Mesenchymal stem cell (in vitro differentiated cells and primary cell): ENCODE measurements around the gene MYEOV.

ENCODE experiments used
- DNase-seq: peaks from one replicate; pipeline ENCODE4 v3.0.0-alpha.2; 2013
- H2AFZ ChIP-seq: one replicate; pipeline ENCODE4 v1.6.1; 2013; ENCODE audit warnings: low read depth, mild to moderate bottlenecking, control low read depth, inconsistent platforms, low read length, moderate library complexity
- H2AK5ac ChIP-seq: 2 replicates; pipeline ENCODE4 v1.6.1; 2013; ENCODE audit warnings: low read length, moderate library complexity, mild to moderate bottlenecking, inconsistent platforms; ENCODE audit not compliant: severe bottlenecking
- H2BK120ac ChIP-seq: one replicate; pipeline ENCODE4 v1.6.1; 2013; ENCODE audit warnings: low read depth, mild to moderate bottlenecking, inconsistent platforms, low read length, moderate library complexity
- H2BK12ac ChIP-seq, 2 experiments: one replicate each; pipeline ENCODE4 v1.6.1; 2013; ENCODE audit warnings: inconsistent platforms in 2 of 2, low read length in 2 of 2, mild to moderate bottlenecking in 2 of 2, moderate library complexity in 2 of 2, control low read depth in 1 of 2
- H2BK15ac ChIP-seq: one replicate; pipeline ENCODE4 v1.6.1; 2013; ENCODE audit warnings: mild to moderate bottlenecking, low read depth, inconsistent platforms; ENCODE audit not compliant: poor library complexity, severe bottlenecking
- H2BK5ac ChIP-seq: 2 replicates; pipeline ENCODE4 v1.6.1; 2013; ENCODE audit warnings: low read depth, mild to moderate bottlenecking, low read length, control low read depth, inconsistent platforms; ENCODE audit not compliant: poor library complexity, severe bottlenecking
- H3K14ac ChIP-seq, 2 experiments: one replicate each; pipeline ENCODE4 v1.6.1; 2013; ENCODE audit warnings: inconsistent platforms in 2 of 2, low read length in 2 of 2, control low read depth in 1 of 2, mild to moderate bottlenecking in 1 of 2, moderate library complexity in 1 of 2
- H3K18ac ChIP-seq, 2 experiments: one replicate each; pipeline ENCODE4 v1.6.1; 2013; ENCODE audit warnings: inconsistent platforms in 2 of 2, low read length in 2 of 2, control low read depth in 1 of 2, low read depth in 1 of 2, mild to moderate bottlenecking in 1 of 2
- H3K23ac ChIP-seq, 2 experiments: one replicate each; pipeline ENCODE4 v1.6.1; 2013; ENCODE audit warnings: inconsistent platforms in 2 of 2, low read length in 2 of 2, mild to moderate bottlenecking in 2 of 2, moderate library complexity in 2 of 2, control low read depth in 1 of 2
- H3K27ac ChIP-seq: 2 replicates; pipeline ENCODE4 v1.5.1; 2013; ENCODE audit warnings: mild to moderate bottlenecking, moderate library complexity, low read length, control low read depth, inconsistent platforms; ENCODE audit not compliant: poor library complexity, severe bottlenecking
- H3K27me3 ChIP-seq, 2 experiments: 2 replicates each; pipeline versions ENCODE4 v1.6.1 to v1.7.0; 2013; ENCODE audit warnings: low read length in 2 of 2, mild to moderate bottlenecking in 2 of 2, moderate library complexity in 2 of 2, control low read depth in 1 of 2, inconsistent platforms in 1 of 2; ENCODE audit not compliant: control insufficient read depth in 1 of 2, insufficient read depth in 1 of 2
- H3K36me3 ChIP-seq, 2 experiments: 2 replicates each; pipeline versions ENCODE4 v1.6.1 to v1.7.0; 2013; ENCODE audit warnings: low read length in 2 of 2, control low read depth in 1 of 2, inconsistent platforms in 1 of 2, low read depth in 1 of 2, mild to moderate bottlenecking in 1 of 2; ENCODE audit not compliant: insufficient read depth in 2 of 2, control insufficient read depth in 1 of 2
- H3K4ac ChIP-seq, 2 experiments: one replicate each; pipeline ENCODE4 v1.6.1; 2013; ENCODE audit warnings: inconsistent platforms in 2 of 2, low read length in 2 of 2, mild to moderate bottlenecking in 2 of 2, moderate library complexity in 2 of 2, control low read depth in 1 of 2, low read depth in 1 of 2
- H3K4me1 ChIP-seq: 2 replicates; pipeline ENCODE4 v1.6.1; 2013; ENCODE audit warnings: low read depth, low read length, control low read depth; ENCODE audit not compliant: control insufficient read depth, insufficient read depth
- H3K4me2 ChIP-seq: 2 replicates; pipeline ENCODE4 v1.6.1; 2013; ENCODE audit warnings: low read length, mild to moderate bottlenecking, inconsistent platforms; ENCODE audit not compliant: poor library complexity, severe bottlenecking
- H3K4me3 ChIP-seq, 2 experiments: 2 replicates each; pipeline versions ENCODE4 v1.5.1 to v1.7.0; 2013; ENCODE audit warnings: low read length in 2 of 2, mild to moderate bottlenecking in 2 of 2, control low read depth in 1 of 2, low read depth in 1 of 2; ENCODE audit not compliant: insufficient read depth in 1 of 2
- H3K79me1 ChIP-seq: replicated peaks from 2 replicates; pipeline ENCODE4 v1.6.1; 2013; ENCODE audit warnings: mild to moderate bottlenecking, control low read depth, low read length, inconsistent platforms; ENCODE audit not compliant: poor library complexity, severe bottlenecking
- H3K9ac ChIP-seq: 2 replicates; pipeline ENCODE4 v1.7.0; 2013; ENCODE audit warnings: mild to moderate bottlenecking, low read length, moderate library complexity
- H3K9me3 ChIP-seq: 2 replicates; pipeline ENCODE4 v1.7.0; 2013; ENCODE audit warnings: mild to moderate bottlenecking, low read length; ENCODE audit not compliant: control insufficient read depth
- H4K8ac ChIP-seq: one replicate; pipeline ENCODE4 v1.6.1; 2013; ENCODE audit warnings: inconsistent platforms, mild to moderate bottlenecking, low read length, moderate library complexity
- H4K91ac ChIP-seq: one replicate; pipeline ENCODE4 v1.6.1; 2013; ENCODE audit warnings: mild to moderate bottlenecking, low read length, inconsistent platforms
- WGBS: methylation state at CpG from one replicate; pipeline ENCODE4 v1.1.7; 2013; ENCODE audit warnings: mixed read lengths; 5-methylcytosine and 5-hydroxymethylcytosine counted together

MYEOV gene

DNA sequence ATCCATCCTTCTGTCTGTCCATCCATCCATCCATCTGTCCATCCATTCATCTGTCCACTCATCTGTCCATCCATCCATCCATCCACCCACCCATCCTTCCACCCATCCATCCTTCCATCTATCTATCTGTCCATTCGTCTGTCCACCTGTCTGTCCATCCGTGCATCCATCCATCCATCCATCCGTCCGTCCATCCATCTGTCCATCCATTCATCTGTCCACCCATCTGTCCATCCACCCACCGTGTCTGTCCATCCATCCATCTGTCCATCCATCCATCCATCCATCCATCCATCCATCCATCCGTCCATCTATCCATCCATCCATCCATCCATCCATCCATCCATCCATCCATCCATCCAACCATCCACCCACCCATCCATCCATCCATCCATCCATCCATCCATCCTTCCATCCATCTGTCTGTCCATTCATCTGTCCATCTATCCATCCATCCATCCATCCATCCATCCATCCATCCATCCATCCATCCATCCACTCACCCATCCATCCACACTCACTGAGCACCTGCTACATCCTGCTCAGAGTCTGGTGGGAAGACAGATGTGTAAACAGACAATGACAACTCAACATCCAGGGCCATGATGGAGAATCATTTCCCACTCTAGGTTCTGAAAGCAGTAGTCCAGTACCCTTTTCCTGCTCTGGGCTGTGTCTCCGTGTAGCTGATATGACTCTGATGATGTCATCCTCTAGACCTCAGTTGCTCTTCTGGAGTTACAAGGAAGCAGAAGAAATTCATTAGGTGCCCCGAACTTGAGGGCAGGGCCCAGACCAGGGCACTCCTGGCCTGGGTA, 30.8 kb upstream of the MYEOV start:
- no peak for DNase-seq

DNA sequence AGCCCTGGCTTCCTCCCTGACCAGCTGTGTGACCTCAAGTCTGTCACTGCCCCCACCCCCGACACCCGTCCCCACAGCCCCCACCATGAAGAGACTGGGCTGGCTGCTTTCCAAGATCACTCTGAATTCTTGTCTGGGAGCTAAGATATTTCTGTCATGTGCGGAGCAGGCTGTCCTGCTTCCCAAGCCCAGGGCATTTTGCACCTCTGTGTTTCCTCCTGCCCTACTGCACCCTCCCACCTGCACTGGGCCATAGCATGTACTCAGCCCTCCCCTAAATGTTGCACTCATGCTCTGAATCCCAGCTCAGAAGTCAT, 30.3 kb upstream of the MYEOV start:
- DNase-seq = no peak
- no peak overlapping the region for H3K4ac ChIP-seq
- H4K91ac ChIP-seq = no peak overlapping the region
- H2BK120ac ChIP-seq = no peak overlapping the region
- H3K18ac ChIP-seq = no peak overlapping the region
- no peak overlapping the region for H3K23ac ChIP-seq
- H2AFZ ChIP-seq = no peak overlapping the region
- H3K27ac ChIP-seq = no peak overlapping the region
- 58% methylated on average over 3 of the region's 3 CpGs for WGBS
- H3K14ac ChIP-seq = no peak overlapping the region
- peaks cover 58 to 59% of the 10 kb centered on the region in 2 experiments for H3K27me3 ChIP-seq
- no peak overlapping the region for H3K4me3 ChIP-seq
- no peak overlapping the region for H2AK5ac ChIP-seq
- H3K9me3 ChIP-seq = peaks cover 2% of the 10 kb centered on the region
- H3K4me2 ChIP-seq = no peak overlapping the region
- H3K79me1 ChIP-seq = no peaks in the 10 kb centered on the region
- no peaks in the 10 kb centered on the region for H3K4me1 ChIP-seq
- no peak overlapping the region for H2BK12ac ChIP-seq
- H3K36me3 ChIP-seq = no peaks in the 10 kb centered on the region
- no peak overlapping the region for H2BK15ac ChIP-seq
- H4K8ac ChIP-seq = no peak overlapping the region
- no peak overlapping the region for H2BK5ac ChIP-seq
- no peak overlapping the region for H3K9ac ChIP-seq

More for the DNA sequence above, 30.8 kb upstream of the MYEOV start:
- no peak overlapping the region for H3K4me3 ChIP-seq
- no peak overlapping the region for H4K8ac ChIP-seq
- peaks cover 2% of the 10 kb centered on the region for H3K9me3 ChIP-seq
- peaks cover 63 to 65% of the 10 kb centered on the region in 2 experiments for H3K27me3 ChIP-seq
- H3K9ac ChIP-seq = no peak overlapping the region
- H3K79me1 ChIP-seq = no peaks in the 10 kb centered on the region
- no peak overlapping the region for H2AFZ ChIP-seq
- no peak overlapping the region for H3K23ac ChIP-seq
- peak overlapping the region in 1 of 2 experiments; percentile 19 for H3K14ac ChIP-seq
- WGBS = 76% methylated on average over 7 of the region's 8 CpGs
- H3K4me2 ChIP-seq = no peak overlapping the region
- no peak overlapping the region for H2AK5ac ChIP-seq
- no peak overlapping the region for H2BK5ac ChIP-seq
- H4K91ac ChIP-seq = no peak overlapping the region
- no peak overlapping the region for H2BK12ac ChIP-seq
- no peaks in the 10 kb centered on the region for H3K4me1 ChIP-seq
- H3K36me3 ChIP-seq = no peaks in the 10 kb centered on the region
- H3K18ac ChIP-seq = no peak overlapping the region
- H3K4ac ChIP-seq = no peak overlapping the region
- no peak overlapping the region for H2BK120ac ChIP-seq
- H2BK15ac ChIP-seq = no peak overlapping the region
- H3K27ac ChIP-seq = no peak overlapping the region

DNA sequence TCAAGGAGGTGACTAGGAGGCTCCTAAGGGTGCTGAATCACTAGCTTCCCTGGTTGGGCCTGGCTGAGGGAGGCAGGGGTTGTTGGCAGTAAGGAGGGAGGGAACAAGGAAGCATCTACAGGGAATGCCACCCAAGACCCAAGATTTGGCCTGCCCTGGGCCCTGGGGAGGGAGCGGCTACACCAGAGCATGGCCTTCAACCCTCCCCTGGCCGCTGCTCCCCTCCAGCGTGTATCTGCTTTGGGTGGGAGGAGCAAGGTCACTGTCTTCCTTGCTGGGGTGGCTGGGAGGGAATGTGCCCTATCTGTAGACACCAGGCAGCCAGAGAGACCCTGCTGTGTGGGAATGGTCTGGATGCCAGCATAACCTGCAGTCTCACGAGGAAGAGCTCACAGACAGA, 29.5 kb upstream of the MYEOV start:
- Histone ChIP-seq H2BK120ac (no peak overlapping the region), H3K9me3 (peaks cover 2% of the 10 kb centered on the region), H3K23ac (no peak overlapping the region), H4K91ac (peak overlapping the region; percentile 22), H3K4me2 (no peak overlapping the region), H3K18ac (peak overlapping the region; percentile 41 to 42), H3K4me3 (no peak overlapping the region), H3K27me3 (peaks cover 56 to 59% of the 10 kb centered on the region in 2 experiments), H3K14ac (peak overlapping the region in 1 of 2 experiments; percentile 35), H3K27ac (no peak overlapping the region), H3K79me1 (no peaks in the 10 kb centered on the region), H2BK12ac (peak overlapping the region in 1 of 2 experiments; percentile 35), H2BK5ac (no peak overlapping the region), H4K8ac (peak overlapping the region; percentile 49), H3K4me1 (no peaks in the 10 kb centered on the region), H3K36me3 (no peaks in the 10 kb centered on the region), H2AFZ (no peak overlapping the region), H3K9ac (no peak overlapping the region), H3K4ac (no peak overlapping the region), H2BK15ac (no peak overlapping the region), H2AK5ac (no peak overlapping the region)
- no peak for DNase-seq
- WGBS = 89% methylated on average over 4 of the region's 4 CpGs

DNA sequence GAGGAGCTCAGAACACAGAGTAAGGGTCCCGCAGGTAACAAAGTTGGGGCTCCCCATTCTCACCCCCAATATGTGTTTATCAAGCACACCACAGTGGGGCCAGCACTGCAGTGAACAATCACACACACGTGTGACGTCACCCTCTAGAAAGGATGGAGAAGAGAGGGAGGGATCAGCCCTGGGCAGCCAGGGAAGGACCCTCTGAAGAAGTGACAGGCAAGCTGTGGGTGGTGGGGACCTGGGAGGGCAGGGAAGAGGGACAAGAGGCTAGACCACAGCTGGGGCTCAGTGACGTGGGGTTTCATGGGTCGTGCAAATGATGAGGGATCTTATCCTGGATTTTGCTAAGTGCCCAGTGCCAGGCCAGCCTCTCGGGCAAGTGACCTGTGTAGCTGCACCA, 28.7 kb upstream of the MYEOV start:
- Histone ChIP-seq H4K8ac (no peak overlapping the region), H3K4me1 (no peaks in the 10 kb centered on the region), H3K9ac (no peak overlapping the region), H3K27ac (no peak overlapping the region), H3K27me3 (peaks cover 57 to 63% of the 10 kb centered on the region in 2 experiments), H3K14ac (no peak overlapping the region), H2BK15ac (no peak overlapping the region), H3K4me3 (no peak overlapping the region), H3K18ac (no peak overlapping the region), H4K91ac (no peak overlapping the region), H3K4me2 (no peak overlapping the region), H2BK5ac (no peak overlapping the region), H3K23ac (no peak overlapping the region), H2AK5ac (no peak overlapping the region), H3K9me3 (peaks cover under 1% of the 10 kb centered on the region), H2BK120ac (no peak overlapping the region), H2BK12ac (no peak overlapping the region), H3K4ac (no peak overlapping the region), H2AFZ (no peak overlapping the region), H3K36me3 (no peaks in the 10 kb centered on the region), H3K79me1 (no peaks in the 10 kb centered on the region)
- 91% methylated on average over 6 of the region's 6 CpGs for WGBS
- no peak for DNase-seq
